Fibroblast of mammary gland (primary cell): ENCODE results near the gene FZD4.
"Not testable (repeated sequence)": the region's sequence is repeated elsewhere in the genome, so short reads cannot be mapped to it uniquely, and the experiment has no call there.

ENCODE experiments used
- DNase-seq: peaks from one replicate; pipeline ENCODE4 v3.0.0-alpha.2; 2010; ENCODE audit warnings: low read depth
- H3K4me3 ChIP-seq: 2 replicates; pipeline ENCODE4 v1.5.1; 2011; ENCODE audit warnings: low read depth, mild to moderate bottlenecking, low read length, moderate library complexity; ENCODE audit not compliant: control insufficient read depth
- TF ChIP-seq, protein P1 (sequence below): conservative IDR thresholded peaks from 2 replicates; pipeline ENCODE4 v1.5.1; 2011; ENCODE audit warnings: low read depth, low read length, inconsistent platforms; ENCODE audit not compliant: control insufficient read depth, insufficient read depth

FZD4 gene

DNA sequence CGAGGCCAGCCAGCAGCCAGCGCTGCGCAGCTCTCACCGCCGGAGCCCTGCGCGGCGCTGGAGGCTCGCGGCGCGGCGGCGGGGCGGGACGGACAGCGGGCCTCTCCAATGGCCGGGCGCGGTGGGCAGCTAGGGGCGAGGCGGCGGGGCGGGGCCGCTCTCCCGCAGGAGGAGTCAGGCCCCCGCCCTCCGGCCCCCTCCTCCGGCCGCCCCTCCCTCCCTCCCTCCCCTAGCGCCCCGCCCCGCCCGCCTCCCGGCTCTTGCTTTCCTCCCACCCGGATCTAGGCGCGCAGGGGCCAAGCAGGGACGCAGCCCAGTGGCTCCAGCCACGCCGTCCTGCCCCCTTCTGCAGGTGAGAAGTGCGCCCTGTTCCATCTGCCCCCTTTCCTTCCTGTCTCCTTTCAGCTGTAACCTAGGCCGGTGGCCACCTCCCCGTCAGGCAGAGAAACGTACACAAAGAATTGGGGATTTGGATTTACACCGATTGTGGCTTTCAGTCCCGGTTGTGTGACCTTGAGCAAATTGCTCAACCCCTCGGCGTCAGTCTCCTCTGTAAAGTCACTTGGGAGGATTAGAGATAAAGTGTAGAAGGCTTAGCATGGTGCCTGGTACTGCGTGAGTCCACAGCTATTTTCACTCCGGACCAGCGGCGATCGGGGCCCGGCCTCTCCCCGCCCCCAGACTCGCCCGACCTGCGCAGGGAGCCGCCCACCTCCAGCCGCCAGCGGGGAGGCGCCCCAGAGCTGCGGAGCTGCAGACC is at the start of gene FZD4:
FZD4 (minus strand) TSS at position 35 of the 760 bp plus-strand sequence. CDS start 310 bp downstream, outside the sequence.
- DNase-seq, result peak; percentile 75
- TF ChIP-seq, protein P1, sequence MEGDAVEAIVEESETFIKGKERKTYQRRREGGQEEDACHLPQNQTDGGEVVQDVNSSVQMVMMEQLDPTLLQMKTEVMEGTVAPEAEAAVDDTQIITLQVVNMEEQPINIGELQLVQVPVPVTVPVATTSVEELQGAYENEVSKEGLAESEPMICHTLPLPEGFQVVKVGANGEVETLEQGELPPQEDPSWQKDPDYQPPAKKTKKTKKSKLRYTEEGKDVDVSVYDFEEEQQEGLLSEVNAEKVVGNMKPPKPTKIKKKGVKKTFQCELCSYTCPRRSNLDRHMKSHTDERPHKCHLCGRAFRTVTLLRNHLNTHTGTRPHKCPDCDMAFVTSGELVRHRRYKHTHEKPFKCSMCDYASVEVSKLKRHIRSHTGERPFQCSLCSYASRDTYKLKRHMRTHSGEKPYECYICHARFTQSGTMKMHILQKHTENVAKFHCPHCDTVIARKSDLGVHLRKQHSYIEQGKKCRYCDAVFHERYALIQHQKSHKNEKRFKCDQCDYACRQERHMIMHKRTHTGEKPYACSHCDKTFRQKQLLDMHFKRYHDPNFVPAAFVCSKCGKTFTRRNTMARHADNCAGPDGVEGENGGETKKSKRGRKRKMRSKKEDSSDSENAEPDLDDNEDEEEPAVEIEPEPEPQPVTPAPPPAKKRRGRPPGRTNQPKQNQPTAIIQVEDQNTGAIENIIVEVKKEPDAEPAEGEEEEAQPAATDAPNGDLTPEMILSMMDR, result no peak
- H3K4me3 ChIP-seq, result peak within 1 kb of the TSS; percentile 85

DNA sequence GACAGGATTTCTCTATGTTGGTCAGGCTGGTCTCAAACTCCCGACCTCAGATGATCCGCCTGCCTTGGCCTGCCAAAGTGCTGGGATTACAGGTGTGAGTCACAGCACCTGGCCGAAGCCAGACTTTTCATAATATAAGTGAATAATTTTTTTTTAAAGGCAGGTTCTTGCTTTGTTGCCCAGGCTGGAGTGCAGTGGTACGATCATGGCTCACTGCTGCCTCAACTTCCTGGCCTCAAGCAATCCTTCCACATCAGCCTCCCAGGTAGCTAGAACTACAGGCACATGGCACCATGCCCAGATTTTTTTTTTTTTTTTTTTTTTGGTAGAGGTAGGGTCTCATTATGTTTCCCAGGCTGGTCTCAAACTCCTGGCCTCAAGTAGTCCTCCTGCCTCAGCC is 49.1 kb upstream of the FZD4 start:
- H3K4me3 ChIP-seq, DNase-seq: not testable (repeated sequence)

DNA sequence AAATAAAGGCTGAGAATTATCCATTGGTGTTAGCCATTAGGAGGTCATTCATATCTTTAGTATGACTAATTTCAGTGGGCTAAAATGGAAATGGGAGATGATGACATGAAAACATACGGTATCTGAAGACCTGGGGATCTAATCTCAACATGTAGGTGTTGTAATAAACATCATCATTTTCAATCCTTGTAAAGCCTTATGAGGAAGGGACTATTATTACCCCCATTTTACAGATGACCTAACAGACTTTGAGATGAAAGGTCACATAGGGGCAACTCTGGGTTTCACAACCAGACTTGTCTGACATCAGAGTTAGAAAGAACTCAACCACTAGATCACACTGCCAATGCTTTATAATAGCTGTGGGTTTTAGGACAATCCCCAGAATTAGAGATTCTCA is 47.7 kb upstream of the FZD4 start:
- TF ChIP-seq, protein P1, result no peak
- no peak overlapping the region for H3K4me3 ChIP-seq
- DNase-seq, result no peak

DNA sequence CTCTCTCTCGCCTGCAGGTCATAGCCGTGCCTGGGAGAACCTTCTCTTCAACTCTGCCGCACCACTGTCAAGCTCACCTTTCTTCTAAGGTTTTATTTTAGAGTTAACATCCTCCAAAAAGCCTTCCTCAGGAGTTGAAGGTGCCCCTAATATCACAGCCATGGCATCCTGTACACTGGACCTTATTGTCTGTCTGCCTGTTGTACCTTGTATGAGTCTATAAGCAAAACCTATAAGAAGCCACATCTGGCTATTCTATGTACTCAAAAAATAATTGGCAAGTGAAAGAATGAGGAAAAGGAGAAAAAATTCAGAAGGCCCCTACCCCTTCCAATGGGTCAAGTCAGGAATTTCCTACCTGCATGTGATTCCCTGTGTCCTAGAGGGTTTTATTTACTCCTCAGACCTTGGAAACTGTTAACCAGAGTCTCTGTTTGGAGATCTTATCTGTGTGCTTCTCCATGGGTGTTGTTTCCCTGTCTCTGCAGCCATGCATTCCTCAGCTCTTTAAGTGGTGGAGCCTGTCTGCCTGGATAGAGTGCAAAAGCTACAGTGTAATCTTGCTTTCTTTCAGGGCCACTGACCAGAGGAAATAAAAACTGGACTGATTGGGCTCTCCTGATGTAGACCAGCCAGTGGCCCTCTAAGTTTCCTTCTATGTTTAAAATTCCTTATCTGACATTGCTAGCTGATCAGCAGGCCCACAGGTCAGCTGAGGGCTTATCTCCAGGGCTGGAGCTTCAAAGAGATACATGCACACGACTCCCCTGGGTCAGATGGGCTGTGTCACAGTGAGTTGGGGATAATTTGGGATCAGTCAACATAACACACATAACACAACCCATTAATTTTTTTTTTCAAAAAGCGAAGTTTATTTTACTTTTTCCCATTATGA is 44.9 kb upstream of the FZD4 start:
- TF ChIP-seq, protein P1, result no peak
- H3K4me3 ChIP-seq, result no peak overlapping the region
- no peak for DNase-seq

DNA sequence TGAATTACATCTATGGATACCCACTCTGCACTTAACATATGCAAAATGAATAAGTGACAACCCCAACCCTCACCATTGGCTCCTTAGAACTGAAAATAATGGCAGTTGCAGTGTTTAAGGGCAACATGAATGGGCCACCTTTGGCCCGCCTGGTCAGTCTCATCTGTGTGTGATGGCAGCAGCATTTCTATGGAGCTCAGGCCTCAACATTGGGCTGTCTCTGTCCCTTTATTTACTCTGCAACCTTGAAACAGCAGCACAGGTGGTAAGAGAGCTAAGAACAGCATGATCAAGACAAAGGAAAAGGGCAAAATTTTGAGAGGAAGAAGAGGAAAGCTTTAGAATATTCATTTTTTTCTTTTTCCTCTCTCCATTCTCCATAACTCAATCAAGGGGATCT is 44.2 kb upstream of the FZD4 start:
- no peak overlapping the region for H3K4me3 ChIP-seq
- TF ChIP-seq, protein P1, result no peak
- no peak for DNase-seq

DNA sequence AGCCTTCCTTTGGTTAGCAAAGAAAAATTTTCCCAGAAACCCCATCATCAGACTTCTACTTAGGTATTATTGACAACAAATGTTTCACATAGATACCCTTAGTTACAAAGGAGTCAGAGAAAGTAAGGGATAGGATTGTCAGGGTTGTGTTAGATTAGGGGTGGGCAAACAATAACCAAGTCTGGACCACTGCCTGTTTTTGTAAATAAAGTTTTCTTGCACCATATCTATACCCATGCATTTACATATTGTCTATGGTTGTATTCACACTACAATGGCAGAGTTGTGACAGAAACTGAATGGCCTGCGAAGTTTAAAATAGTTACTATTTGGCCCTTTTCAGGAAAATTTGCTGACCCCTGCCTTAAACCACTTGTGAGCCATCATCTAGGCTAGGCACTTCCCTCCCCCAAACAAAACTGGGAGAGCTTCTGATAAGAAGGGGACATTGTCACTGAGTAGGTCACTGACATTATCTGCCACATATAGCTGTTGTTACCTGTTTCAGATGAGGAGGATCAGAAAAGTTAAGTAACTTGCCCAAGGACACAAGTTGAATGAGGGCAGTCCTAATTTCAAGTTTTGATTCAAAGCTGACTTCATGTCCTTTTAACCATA is 41.9 kb upstream of the FZD4 start:
- H3K4me3 ChIP-seq, result no peak overlapping the region
- TF ChIP-seq, protein P1, result no peak
- DNase-seq, result no peak

DNA sequence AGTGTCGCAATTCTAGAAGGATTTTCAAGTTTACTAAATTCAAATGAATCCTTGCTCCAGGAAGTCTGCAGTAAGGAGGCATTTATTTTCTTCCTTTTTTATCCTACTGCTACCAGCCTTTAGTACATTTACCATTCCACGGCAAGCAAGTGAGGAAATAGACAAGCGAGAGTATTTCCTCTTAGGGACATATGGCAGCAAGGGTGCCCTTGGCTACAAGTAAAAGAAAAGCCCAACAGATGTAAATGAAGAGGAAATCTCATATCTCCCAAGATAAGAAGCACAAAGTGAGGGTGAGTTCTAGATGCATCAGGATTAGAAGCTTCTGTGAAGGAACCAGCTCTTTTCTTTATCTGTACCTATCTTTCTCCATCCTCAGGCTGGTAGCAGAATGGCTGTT is 37.8 kb upstream of the FZD4 start:
- TF ChIP-seq, protein P1, result no peak
- H3K4me3 ChIP-seq, result no peak overlapping the region
- no peak for DNase-seq

DNA sequence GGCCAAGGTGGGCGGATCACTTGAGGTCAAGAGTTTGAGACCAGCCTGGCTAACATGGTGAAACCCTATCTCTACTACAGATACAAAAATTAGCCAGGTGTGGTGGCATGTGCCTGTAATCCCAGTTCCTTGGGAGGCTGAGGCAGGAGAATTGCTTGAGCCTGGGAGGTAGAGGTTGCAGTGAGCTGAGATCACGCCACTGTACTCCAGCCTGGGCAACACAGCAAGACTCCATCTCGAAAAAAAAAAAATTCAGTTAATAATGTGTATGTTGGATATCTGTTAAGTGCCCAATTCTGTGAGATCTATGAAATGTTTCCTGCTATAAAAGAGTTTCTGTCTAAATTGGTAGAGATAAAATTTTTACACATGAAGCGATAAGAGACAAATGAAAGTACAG is 37.1 kb upstream of the FZD4 start:
- not testable (repeated sequence) for DNase-seq, H3K4me3 ChIP-seq
